GM10248 (cell line): ENCODE results near the gene DNHD1.

ENCODE experiments used
- CTCF ChIA-PET: fragments of 300-600 bp; sonication (Branson Sonifier 250); formaldehyde crosslinking; extraction: SDS; loops from one replicate; lab custom pipeline; 2021; ENCODE audit warnings: antibody characterized with exemption; lab: Yijun Ruan, JAX
- POLR2A ChIA-PET: fragments of 350-650 bp; sonication (Branson Sonifier 250); formaldehyde crosslinking; extraction: SDS; loops from one replicate; lab custom pipeline; 2020; ENCODE audit warnings: antibody characterized with exemption; lab: Yijun Ruan, JAX
- DNase-seq: peaks from one replicate; pipeline ENCODE4 v3.0.0; 2012; ENCODE audit errors: extremely low spot score
- CTCF ChIP-seq: IDR thresholded peaks from 2 replicates; pipeline ENCODE4 v1.5.1; 2012; ENCODE audit warnings: mild to moderate bottlenecking, low read depth; ENCODE audit errors: extremely low read depth, missing control alignments, control extremely low read depth

The DNHD1 gene

GRCh38 chr11:6485661-6486060 lies 11.4 kb upstream of the DNHD1 start:
- no peak for DNase-seq
- POLR2A ChIA-PET: no interaction called here
- CTCF ChIA-PET: interaction anchor here (1.0 to 3.3 kb wide), 4 partner anchors 9 to 123 kb away, joined by 3 to 14 read pairs (median 6); no protein-coding TSS in a partner anchor
- TF ChIP-seq CTCF: no peak

GRCh38 chr11:6486256-6486655 lies 10.8 kb upstream of the DNHD1 start:
- no peak for DNase-seq
- CTCF ChIA-PET: interaction anchor here (1.0 to 2.1 kb wide), 5 partner anchors 9 to 197 kb away, joined by 3 to 8 read pairs (median 3); partner anchors contain the start of gene MRPL17
- no peak for TF ChIP-seq CTCF
- POLR2A ChIA-PET: no interaction called here

- no peak for TF ChIP-seq CTCF
- ChIA-PET POLR2A (interaction anchor here (0.6 kb wide), 1 partner anchor 95 kb away, joined by 3 read pairs; no protein-coding TSS in a partner anchor), CTCF (interaction anchor here (0.9 to 1.1 kb wide), 4 partner anchors 8 to 196 kb away, joined by 3 to 4 read pairs (median 3); partner anchors contain the start of gene MRPL17)
- DNase-seq: no peak
Measured at GRCh38 chr11:6486938-6487337, 10.1 kb upstream of the DNHD1 start.

GRCh38 chr11:6488342-6488741 lies 8.7 kb upstream of the DNHD1 start:
- DNase-seq: no peak
- no peak for TF ChIP-seq CTCF
- ChIA-PET POLR2A (no interaction called here), CTCF (interaction anchor here (0.9 to 3.5 kb wide), 4 partner anchors 11 to 110 kb away, joined by 3 to 14 read pairs (median 9); no protein-coding TSS in a partner anchor)

GRCh38 chr11:6488821-6489220 lies 8.3 kb upstream of the DNHD1 start:
- DNase-seq: no peak
- POLR2A ChIA-PET: no interaction called here
- CTCF ChIA-PET: interaction anchor here (1.8 to 3.5 kb wide), 4 partner anchors 10 to 106 kb away, joined by 3 to 14 read pairs (median 9); no protein-coding TSS in a partner anchor
- no peak for TF ChIP-seq CTCF

GRCh38 chr11:6489306-6489705 lies 7.8 kb upstream of the DNHD1 start:
- ChIA-PET POLR2A (interaction anchor here (2.0 kb wide), 1 partner anchor 8 kb away, joined by 5 read pairs; the partner anchor contains the start of genes ARFIP2 and TIMM10B), CTCF (interaction anchor here (1.8 to 3.5 kb wide), 4 partner anchors 10 to 105 kb away, joined by 3 to 14 read pairs (median 9); no protein-coding TSS in a partner anchor)
- no peak for DNase-seq
- TF ChIP-seq CTCF: no peak
